ENCODE data around the gene NKTR. TPM values are rescaled to one million over a fixed set of nuclear protein-coding genes. Genes with fewer than 3 reads are reported as not detected.

The NKTR gene
- polyA plus RNA-seq, 3 donors, result 2.6 to 78.5 (median 5.8) TPM

- Mint-ChIP-seq H3K9me3 (peaks cover 2 to 8% (median 5%) of the 10 kb centered on the region in 7 donors), H3K4me3 (no peak overlapping the region), H3K4me1 (peaks cover 13% of the 10 kb centered on the region), H3K27me3 (ENCODE audit: low read depth in 3 of 3) (peaks cover 1 to 12% (median 4%) of the 10 kb centered on the region in 3 donors), H3K36me3 (peaks cover 6 to 13% of the 10 kb centered on the region in 2 donors), H3K27ac (no peak overlapping the region)
- Histone ChIP-seq H2AFZ (ENCODE audit: insufficient read depth, low read depth, low read length, poor library complexity, severe bottlenecking) (no peak overlapping the region), H3K27me3 (ENCODE audit: control insufficient read depth in 2 of 2, insufficient read depth in 2 of 2, low read length in 2 of 2) (no peaks in the 10 kb centered on the region), H3K79me2 (ENCODE audit: insufficient read depth, low read length) (no peaks in the 10 kb centered on the region), H3K9me3 (replicated peaks in 1 of 2; ENCODE audit: control insufficient read depth in 1 of 2, insufficient read depth in 1 of 2, low read length in 2 of 2) (peaks cover 0 to 10% of the 10 kb centered on the region in 2 donors), H3K9ac (ENCODE audit: insufficient read depth, low read length, poor library complexity, severe bottlenecking) (no peak overlapping the region), H3K4me1 (ENCODE audit: control insufficient read depth in 1 of 2, insufficient read depth in 2 of 2, low read length in 2 of 2) (peaks cover 0 to 4% of the 10 kb centered on the region in 2 donors), H3K27ac (ENCODE audit: low read depth in 1 of 2, low read length in 2 of 2) (no peak overlapping the region), H3K36me3 (replicated peaks in 1 of 2; ENCODE audit: control insufficient read depth in 1 of 2, insufficient read depth in 2 of 2, low read length in 2 of 2) (peaks cover 0 to 2% of the 10 kb centered on the region in 2 donors), H4K20me1 (ENCODE audit: insufficient read depth, low read length) (no peaks in the 10 kb centered on the region), H3K4me2 (replicated peaks; ENCODE audit: extremely low read depth, low read length, poor library complexity, severe bottlenecking) (no peak overlapping the region), H3K4me3 (replicated peaks in 1 of 3; ENCODE audit: low read depth in 2 of 3, low read length in 3 of 3) (no peak overlapping the region)
- no peak for TF ChIP-seq CTCF (IDR thresholded peaks at IDR 0.05)
- no peak for DNase-seq
- intact Hi-C loops (cut with micrococcal nuclease), result no loop called here
- WGBS (ENCODE audit: insufficient coverage), result 71% methylated on average over 6 of the region's 8 CpGs
These were observed 67.3 kb downstream of the NKTR start for GRCh38 chr3:42667523-42668412.

GRCh38 chr3:42668413-42668760 lies 67.9 kb downstream of the NKTR start:
- peaks cover 6 to 9% of the 10 kb centered on the region in 2 donors for H3K36me3 Mint-ChIP-seq
- no peak overlapping the region for H3K27ac Mint-ChIP-seq
- no CpG with 5 or more reads among the region's 2 CpGs for WGBS (ENCODE audit: insufficient coverage)

More at GRCh38 chr3:42668413-42668760, 67.9 kb downstream of the NKTR start:
- Mint-ChIP-seq H3K9me3 (peaks cover 2 to 13% (median 8%) of the 10 kb centered on the region in 7 donors), H3K27me3 (ENCODE audit: low read depth in 3 of 3) (peaks cover 1 to 12% (median 4%) of the 10 kb centered on the region in 3 donors), H3K4me3 (no peak overlapping the region), H3K4me1 (peaks cover 15% of the 10 kb centered on the region)
- TF ChIP-seq CTCF (IDR thresholded peaks at IDR 0.05), result no peak
- DNase-seq, result no peak
- no peak overlapping the region for H3K4me3 ChIP-seq (replicated peaks in 1 of 3; ENCODE audit: low read depth in 2 of 3, low read length in 3 of 3)
- H3K79me2 ChIP-seq (ENCODE audit: insufficient read depth, low read length), result no peaks in the 10 kb centered on the region
- peaks cover 0 to 4% of the 10 kb centered on the region in 2 donors for H3K4me1 ChIP-seq (ENCODE audit: control insufficient read depth in 1 of 2, insufficient read depth in 2 of 2, low read length in 2 of 2)
- intact Hi-C loops (cut with micrococcal nuclease), result no loop called here
- H3K27me3 ChIP-seq (ENCODE audit: control insufficient read depth in 2 of 2, insufficient read depth in 2 of 2, low read length in 2 of 2), result no peaks in the 10 kb centered on the region
- H3K27ac ChIP-seq (ENCODE audit: low read depth in 1 of 2, low read length in 2 of 2), result no peak overlapping the region
- no peaks in the 10 kb centered on the region for H3K36me3 ChIP-seq (replicated peaks in 1 of 2; ENCODE audit: control insufficient read depth in 1 of 2, insufficient read depth in 2 of 2, low read length in 2 of 2)
- H3K4me2 ChIP-seq (replicated peaks; ENCODE audit: extremely low read depth, low read length, poor library complexity, severe bottlenecking), result no peak overlapping the region
- no peaks in the 10 kb centered on the region for H4K20me1 ChIP-seq (ENCODE audit: insufficient read depth, low read length)
- peaks cover 0 to 10% of the 10 kb centered on the region in 2 donors for H3K9me3 ChIP-seq (replicated peaks in 1 of 2; ENCODE audit: control insufficient read depth in 1 of 2, insufficient read depth in 1 of 2, low read length in 2 of 2)
- H3K9ac ChIP-seq (ENCODE audit: insufficient read depth, low read length, poor library complexity, severe bottlenecking), result no peak overlapping the region
- H2AFZ ChIP-seq (ENCODE audit: insufficient read depth, low read depth, low read length, poor library complexity, severe bottlenecking), result no peak overlapping the region
